Esophagus muscularis mucosa (tissue), 3 donors: ENCODE data around the gene OR10A4.

Experiments
- CTCF ChIP-seq, 3 experiments: fragments of 200-600 bp in 2 of 3; fragments of 450-650 bp in 1 of 3; sonication (generic) in 2 of 3; IDR thresholded peaks; one replicate each; pipeline ENCODE4 v1.5.1; 2017 to 2019; ENCODE audit warnings: antibody characterized with exemption in 3 of 3, mild to moderate bottlenecking in 2 of 3, moderate library complexity in 1 of 3
- POLR2A ChIP-seq: fragments of 450-650 bp; IDR thresholded peaks from one replicate; pipeline ENCODE4 v1.6.1; 2017; ENCODE audit warnings: antibody characterized with exemption, moderate library complexity, mild to moderate bottlenecking, low read depth

DNA sequence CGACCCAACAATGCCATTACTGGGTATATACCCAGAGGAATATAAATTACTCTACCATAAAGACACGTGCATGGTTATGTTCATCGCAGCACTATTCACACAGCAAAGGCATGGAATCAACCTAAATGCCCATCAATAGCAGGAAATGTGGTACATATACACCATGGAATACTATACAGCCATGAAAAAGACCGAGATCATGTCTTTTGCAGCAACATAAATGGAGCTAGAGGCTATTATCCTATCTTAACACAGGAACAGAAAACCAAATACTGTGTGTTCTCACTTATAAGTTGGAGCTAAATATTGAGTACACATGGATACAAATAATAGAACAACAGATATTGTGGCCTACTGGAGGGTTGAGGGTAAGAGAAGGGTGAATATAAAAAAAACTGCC lies 12.4 kb downstream of the OR10A4 start:
- TF ChIP-seq POLR2A (no peak), CTCF (IDR thresholded peaks at IDR 0.05) (no peak)
